ENCODE results near the gene LUZP2. TPM values are rescaled to one million over a fixed set of nuclear protein-coding genes. Genes with fewer than 3 reads are reported as not detected.
"Not testable (repeated sequence)": the region's sequence is repeated elsewhere in the genome, so short reads cannot be mapped to it uniquely, and the experiment has no call there.

The LUZP2 gene
- total and polyA plus RNA-seq, 4 donors: 0.04 to 8.8 (median 0.09) TPM; not detected in 1

- no peak overlapping the region for H3K4me3 ChIP-seq
- 74 to 91% methylated on average over 5 of the region's 5 CpGs for WGBS, 2 donors
- no peak overlapping the region for H3K27ac ChIP-seq (ENCODE audit: low read depth in 1 of 2, low read length in 1 of 2)
- H3K4me1 ChIP-seq (ENCODE audit: control insufficient read depth in 5 of 5, insufficient read depth in 5 of 5, low read length in 5 of 5): no peaks in the 10 kb centered on the region
- H3K36me3 ChIP-seq (ENCODE audit: control insufficient read depth in 4 of 4, insufficient read depth in 4 of 4, low read length in 4 of 4): no peaks in the 10 kb centered on the region
- H3K9me3 ChIP-seq (ENCODE audit: control insufficient read depth in 4 of 4, insufficient read depth in 3 of 4, low read length in 3 of 4): no peaks in the 10 kb centered on the region
- no peaks in the 10 kb centered on the region for H3K27me3 ChIP-seq (ENCODE audit: control insufficient read depth in 3 of 3, insufficient read depth in 3 of 3, low read length in 2 of 3)
- no peak for ATAC-seq (ENCODE audit: insufficient read depth, low FRiP score)
- no peak for TF ChIP-seq CTCF (IDR thresholded peaks at IDR 0.05; ENCODE audit: control extremely low read depth, extremely low read depth)
- H3K9ac ChIP-seq (ENCODE audit: insufficient read depth in 1 of 2, low read length in 2 of 2): no peak overlapping the region
- DNase-seq: no peak
Measured at GRCh38 chr11:24949406-24949805, 452.6 kb downstream of the LUZP2 start.

GRCh38 chr11:24963852-24964251 lies 467.0 kb downstream of the LUZP2 start:
- Histone ChIP-seq H3K9me3 (ENCODE audit: control insufficient read depth in 4 of 4, insufficient read depth in 3 of 4, low read length in 3 of 4) (no peaks in the 10 kb centered on the region), H3K9ac (ENCODE audit: insufficient read depth in 1 of 2, low read length in 2 of 2) (no peak overlapping the region), H3K27ac (ENCODE audit: low read depth in 1 of 2, low read length in 1 of 2) (no peak overlapping the region), H3K4me1 (ENCODE audit: control insufficient read depth in 5 of 5, insufficient read depth in 5 of 5, low read length in 5 of 5) (no peaks in the 10 kb centered on the region), H3K27me3 (ENCODE audit: control insufficient read depth in 3 of 3, insufficient read depth in 3 of 3, low read length in 2 of 3) (no peaks in the 10 kb centered on the region), H3K36me3 (ENCODE audit: control insufficient read depth in 4 of 4, insufficient read depth in 4 of 4, low read length in 4 of 4) (no peaks in the 10 kb centered on the region), H3K4me3 (no peak overlapping the region)
- no peak for TF ChIP-seq CTCF (IDR thresholded peaks at IDR 0.05; ENCODE audit: control extremely low read depth, extremely low read depth)
- ATAC-seq (ENCODE audit: insufficient read depth, low FRiP score) (no peak), DNase-seq (peak in 1 of 3 donors; percentile 6)
- WGBS, 2 donors: 88 to 95% methylated on average over 2 of the region's 2 CpGs

- Histone ChIP-seq H3K9ac (ENCODE audit: insufficient read depth in 1 of 2, low read length in 2 of 2) (no peak overlapping the region), H3K27me3 (ENCODE audit: control insufficient read depth in 3 of 3, insufficient read depth in 3 of 3, low read length in 2 of 3) (no peaks in the 10 kb centered on the region), H3K36me3 (ENCODE audit: control insufficient read depth in 4 of 4, insufficient read depth in 4 of 4, low read length in 4 of 4) (no peaks in the 10 kb centered on the region), H3K4me3 (no peak overlapping the region), H3K4me1 (ENCODE audit: control insufficient read depth in 5 of 5, insufficient read depth in 5 of 5, low read length in 5 of 5) (no peaks in the 10 kb centered on the region), H3K9me3 (ENCODE audit: control insufficient read depth in 4 of 4, insufficient read depth in 3 of 4, low read length in 3 of 4) (no peaks in the 10 kb centered on the region), H3K27ac (ENCODE audit: low read depth in 1 of 2, low read length in 1 of 2) (no peak overlapping the region)
- no peak for TF ChIP-seq CTCF (IDR thresholded peaks at IDR 0.05; ENCODE audit: control extremely low read depth, extremely low read depth)
- no peak for DNase-seq
- ATAC-seq (ENCODE audit: insufficient read depth, low FRiP score): no peak
Measured at GRCh38 chr11:24965748-24966147, 468.9 kb downstream of the LUZP2 start.

- not testable (repeated sequence) for H3K4me1 ChIP-seq (ENCODE audit: control insufficient read depth in 5 of 5, insufficient read depth in 5 of 5, low read length in 5 of 5); H3K4me3 ChIP-seq; H3K27ac ChIP-seq (ENCODE audit: low read depth in 1 of 2, low read length in 1 of 2); H3K9ac ChIP-seq (ENCODE audit: insufficient read depth in 1 of 2, low read length in 2 of 2); H3K27me3 ChIP-seq (ENCODE audit: control insufficient read depth in 3 of 3, insufficient read depth in 3 of 3, low read length in 2 of 3); H3K9me3 ChIP-seq (ENCODE audit: control insufficient read depth in 4 of 4, insufficient read depth in 3 of 4, low read length in 3 of 4); H3K36me3 ChIP-seq (ENCODE audit: control insufficient read depth in 4 of 4, insufficient read depth in 4 of 4, low read length in 4 of 4); DNase-seq; ATAC-seq (ENCODE audit: insufficient read depth, low FRiP score)
- 85 to 91% methylated on average over 7 of the region's 7 CpGs for WGBS, 2 donors
Measured at GRCh38 chr11:24993903-24994302, 497.1 kb downstream of the LUZP2 start.

GRCh38 chr11:24999929-25000328 lies 503.1 kb downstream of the LUZP2 start:
- not testable (repeated sequence) for H3K4me3 ChIP-seq; H3K27ac ChIP-seq (ENCODE audit: low read depth in 1 of 2, low read length in 1 of 2); ATAC-seq (ENCODE audit: insufficient read depth, low FRiP score); H3K9ac ChIP-seq (ENCODE audit: insufficient read depth in 1 of 2, low read length in 2 of 2); H3K27me3 ChIP-seq (ENCODE audit: control insufficient read depth in 3 of 3, insufficient read depth in 3 of 3, low read length in 2 of 3); DNase-seq; H3K9me3 ChIP-seq (ENCODE audit: control insufficient read depth in 4 of 4, insufficient read depth in 3 of 4, low read length in 3 of 4); H3K36me3 ChIP-seq (ENCODE audit: control insufficient read depth in 4 of 4, insufficient read depth in 4 of 4, low read length in 4 of 4); H3K4me1 ChIP-seq (ENCODE audit: control insufficient read depth in 5 of 5, insufficient read depth in 5 of 5, low read length in 5 of 5)
- WGBS, 2 donors: 79 to 83% methylated on average over 5 of the region's 5 CpGs
